ENCODE data around the gene MGLL.

GRCh38 chr3:127771746-127772145 lies 50.6 kb downstream of the MGLL start:
- no peak for TF ChIP-seq CTCF (IDR thresholded peaks at IDR 0.05; ENCODE audit: insufficient read depth, low read length, poor library complexity, severe bottlenecking)
- TF ChIP-seq EZH2phosphoT487 (conservative IDR thresholded peaks at IDR 0.05; ENCODE audit: low read length) = no peak
